K562 (cell line): ENCODE data around the gene HDGFL1. TPM values are rescaled to one million over a fixed set of nuclear protein-coding genes. Genes with fewer than 3 reads are reported as not detected.

Source experiments
- ATAC-seq: fragments of 200-7000 bp; cut with Tn5 transposase; 3 replicates; pipeline ENCODE4 v1.9.1; 2020; ENCODE audit warnings: moderate library complexity
- BruUV-seq: library from RNA; stranded (reverse); fragments of 400-500 nt; replicated peaks from 2 replicates; lab custom pipeline; 2021; lab: Mats Ljungman, UMichigan
- CTCF ChIA-PET: fragments of 300-600 bp; formaldehyde crosslinking; extraction: SDS; loops from one replicate; lab custom pipeline; 2021; ENCODE audit warnings: low intra/inter-chr PET ratio; lab: Yijun Ruan, JAX
- POLR2A ChIA-PET: fragments of 300-600, 350-650 bp; sonication (Branson Sonifier 250); formaldehyde crosslinking; extraction: SDS; loops from one replicate; lab custom pipeline; 2021; ENCODE audit warnings: antibody characterized with exemption, inconsistent platforms; lab: Yijun Ruan, JAX
- DNase-seq, 4 experiments: peaks; one replicate each; pipeline versions ENCODE4 v3.0.0 to v3.0.0-alpha.2; 2011 to 2018; ENCODE audit warnings: low spot score in 3 of 4, mixed read lengths in 3 of 4; ENCODE audit errors: extremely low read depth in 1 of 4
- FAIRE-seq: peaks from 2 replicates; lab custom pipeline; 2011; peaks lifted over from hg19 to GRCh38; lab: Jason Lieb, UNC
- H2AFZ ChIP-seq: 2 replicates; pipeline ENCODE4 v1.6.0; 2011; ENCODE audit warnings: low read depth, low read length, control low read depth, inconsistent platforms
- H3K27ac ChIP-seq: fragments of 200-600 bp; 3 replicates; pipeline ENCODE4 v1.8.0; 2011; ENCODE audit warnings: low read depth, mild to moderate bottlenecking, control low read depth, inconsistent platforms, low read length, moderate library complexity, mixed read lengths; ENCODE audit errors: extremely low read depth
- H3K27me3 ChIP-seq, 2 experiments: fragments of 300-600 bp in 1 of 2; 2 replicates in 1 of 2; 3 replicates in 1 of 2; pipeline versions ENCODE4 v1.6.0 to v1.8.0; 2011; ENCODE audit warnings: inconsistent platforms in 2 of 2, low read length in 2 of 2, mild to moderate bottlenecking in 1 of 2, mixed read lengths in 1 of 2, moderate library complexity in 1 of 2; ENCODE audit not compliant: control insufficient read depth in 2 of 2, insufficient read depth in 2 of 2
- H3K36me3 ChIP-seq: fragments of 300-600 bp; 3 replicates; pipeline ENCODE4 v1.8.0; 2011; ENCODE audit warnings: mild to moderate bottlenecking, low read length, inconsistent platforms; ENCODE audit not compliant: control insufficient read depth, insufficient read depth
- H3K4me1 ChIP-seq, 2 experiments: fragments of 200-600 bp in 1 of 2; replicated peaks in 1 of 2; 2 replicates in 1 of 2; 3 replicates in 1 of 2; pipeline versions ENCODE4 v1.5.1 to v1.8.0; 2011; ENCODE audit warnings: inconsistent platforms in 2 of 2, low read length in 2 of 2, mild to moderate bottlenecking in 1 of 2, mixed read lengths in 1 of 2, moderate library complexity in 1 of 2; ENCODE audit not compliant: control insufficient read depth in 2 of 2, insufficient read depth in 2 of 2
- H3K4me2 ChIP-seq: 2 replicates; pipeline ENCODE4 v1.6.1; 2011; ENCODE audit warnings: low read length, control low read depth, inconsistent platforms, mixed read lengths; ENCODE audit not compliant: insufficient read depth
- H3K4me3 ChIP-seq: fragments of 200-600 bp; sonication (generic), shearing (Covaris generic); 2 replicates; pipeline ENCODE4 v1.5.1; 2016; ENCODE audit warnings: control low read depth, inconsistent platforms
- H3K79me2 ChIP-seq: fragments of 200-600 bp; 3 replicates; pipeline ENCODE4 v1.8.0; 2011; ENCODE audit warnings: low read length, inconsistent platforms; ENCODE audit not compliant: control insufficient read depth, insufficient read depth
- H3K9ac ChIP-seq, 2 experiments: 2 replicates each; pipeline versions ENCODE4 v1.6.0 to v1.6.1; 2011; ENCODE audit warnings: low read depth in 2 of 2, low read length in 2 of 2, control low read depth in 1 of 2, inconsistent platforms in 1 of 2, mild to moderate bottlenecking in 1 of 2, mixed read lengths in 1 of 2; ENCODE audit not compliant: insufficient read depth in 1 of 2
- H3K9me1 ChIP-seq: one replicate; pipeline ENCODE4 v1.6.0; 2011; ENCODE audit warnings: inconsistent platforms, mild to moderate bottlenecking, low read length, moderate library complexity; ENCODE audit not compliant: control insufficient read depth, insufficient read depth
- H3K9me3 ChIP-seq: replicated peaks from 2 replicates; pipeline ENCODE4 v1.5.1; 2011; ENCODE audit warnings: low read depth, low read length, inconsistent platforms; ENCODE audit not compliant: control insufficient read depth, insufficient read depth
- H4K20me1 ChIP-seq: replicated peaks from 2 replicates; pipeline ENCODE4 v1.6.1; 2011; ENCODE audit warnings: low read length, inconsistent platforms, mixed read lengths; ENCODE audit not compliant: control insufficient read depth, insufficient read depth
- ERF ChIP-seq: fragments of 450-650 bp; formaldehyde crosslinking; IDR thresholded peaks from 2 replicates; pipeline ENCODE4 v1.4.0; 2020; ENCODE audit warnings: mild to moderate bottlenecking, mixed read lengths
- ESRRA ChIP-seq: fragments of 450-650 bp; IDR thresholded peaks from 2 replicates; pipeline ENCODE4 v1.6.1; 2014; ENCODE audit warnings: low read depth, mild to moderate bottlenecking, moderate library complexity, borderline replicate concordance
- FOSL1 ChIP-seq: fragments of 200-800 bp; sonication (Bioruptor generic); conservative IDR thresholded peaks from 2 replicates; pipeline ENCODE4 v1.6.1; 2016; ENCODE audit warnings: missing genetic modification characterization, missing compliant biosample characterization
- GABPB1 ChIP-seq: sonication (generic); formaldehyde crosslinking; IDR thresholded peaks from 2 replicates; pipeline ENCODE4 v1.8.0; 2022; ENCODE audit warnings: mild to moderate bottlenecking, missing genetic modification reagents
- KAT2B ChIP-seq: IDR thresholded peaks from one replicate; pipeline ENCODE4 v1.6.1; 2012; ENCODE audit warnings: low read depth, mild to moderate bottlenecking, control low read depth, inconsistent platforms, low read length, moderate library complexity
- MCM2 ChIP-seq: fragments of 450-650 bp; IDR thresholded peaks from 2 replicates; pipeline ENCODE4 v1.6.1; 2017; ENCODE audit warnings: low read depth, mild to moderate bottlenecking
- MEIS2 ChIP-seq: fragments of 450-650 bp; IDR thresholded peaks from 2 replicates; pipeline ENCODE4 v1.6.1; 2014; ENCODE audit warnings: mild to moderate bottlenecking; ENCODE audit not compliant: partially characterized antibody
- NR2F6 ChIP-seq: fragments of 450-650 bp; formaldehyde crosslinking; IDR thresholded peaks from 2 replicates; pipeline ENCODE4 v1.4.0; 2020; ENCODE audit warnings: mild to moderate bottlenecking
- PRMT5 ChIP-seq: sonication (generic); formaldehyde crosslinking; IDR thresholded peaks from 2 replicates; pipeline ENCODE4 v1.5.0; 2020; ENCODE audit warnings: missing genetic modification reagents
- SIN3A ChIP-seq, 2 experiments: fragments of 150-350 bp in 1 of 2; IDR thresholded peaks; 2 replicates each; pipeline ENCODE4 v1.6.1; 2011 to 2016; ENCODE audit warnings: borderline replicate concordance in 2 of 2, low read depth in 2 of 2, low read length in 2 of 2, mild to moderate bottlenecking in 2 of 2, moderate library complexity in 2 of 2; ENCODE audit not compliant: control insufficient read depth in 1 of 2
- SRSF9 ChIP-seq: fragments of 200-400 bp; formaldehyde crosslinking; IDR thresholded peaks from 2 replicates; pipeline ENCODE4 v1.6.1; 2017; ENCODE audit warnings: low read depth, low read length, borderline replicate concordance
- ZNF551 ChIP-seq: fragments of 250-450 bp; sonication (Bioruptor Pico); IDR thresholded peaks from 2 replicates; pipeline ENCODE4 v1.5.0; 2021; ENCODE audit warnings: mild to moderate bottlenecking, moderate library complexity
- ZNF79 ChIP-seq: fragments of 250-450 bp; sonication (Bioruptor Pico); IDR thresholded peaks from 2 replicates; pipeline ENCODE4 v1.4.0; 2020; ENCODE audit warnings: low read depth, mild to moderate bottlenecking, moderate library complexity
- WGBS: fragments of 100-300 bp; shearing (Covaris generic); methylation state at CpG from one replicate; pipeline ENCODE4 v1.1.6; 2016; ENCODE audit warnings: low coverage, mixed read lengths; ENCODE audit not compliant: insufficient coverage; ENCODE audit errors: missing lambda C conversion rate; 5-methylcytosine and 5-hydroxymethylcytosine counted together
- in situ Hi-C: fragments of 300-500 bp; cut with MboI; formaldehyde crosslinking; loops from 4 replicates; pipeline ENCODE4 v1.15.0; 2018; ENCODE audit warnings: inconsistent platforms, mixed read lengths
- intact Hi-C: fragments of 100-400 bp; cut with micrococcal nuclease; formaldehyde crosslinking; loops from 2 replicates; pipeline ENCODE4 v1.14.2; 2022
- polyA plus RNA-seq, 8 experiments: library from polyadenylated mRNA; depleted of rRNA in 4 of 8; stranded (reverse) in 5 of 8; unstranded in 3 of 8; fragments of >200 nt; fragmentation: Nextera tagmentation in 2 of 8; fragmentation: Illumina TruSeq in 1 of 8; extraction: Ambion mirVana in 2 of 8; extraction: Trizol in 1 of 8; gene quantifications; 2 replicates each; pipeline versions ENCODE4 v1.2.1 to v1.2.3, GENCODE V29; 2011 to 2014; ENCODE audit warnings: inconsistent platforms in 1 of 8, missing spikeins in 1 of 8
- total RNA-seq, 7 experiments: library from RNA; depleted of rRNA in 6 of 7; stranded (reverse); fragments of >200 nt in 6 of 7; fragmentation: Illumina TruSeq in 2 of 7; extraction: Trizol in 2 of 7; gene quantifications; 2 replicates each; pipeline versions ENCODE4 v1.2.1 to v1.2.3, GENCODE V29; 2011 to 2021; ENCODE audit warnings: low replicate concordance in 1 of 7

Gene HDGFL1
- total and polyA plus RNA-seq, 9 of the 15 experiments (the other 6 are each of a cell fraction or from before 2014, with no cell fraction given): 0.04 to 0.64 (median 0.28) TPM

DNA sequence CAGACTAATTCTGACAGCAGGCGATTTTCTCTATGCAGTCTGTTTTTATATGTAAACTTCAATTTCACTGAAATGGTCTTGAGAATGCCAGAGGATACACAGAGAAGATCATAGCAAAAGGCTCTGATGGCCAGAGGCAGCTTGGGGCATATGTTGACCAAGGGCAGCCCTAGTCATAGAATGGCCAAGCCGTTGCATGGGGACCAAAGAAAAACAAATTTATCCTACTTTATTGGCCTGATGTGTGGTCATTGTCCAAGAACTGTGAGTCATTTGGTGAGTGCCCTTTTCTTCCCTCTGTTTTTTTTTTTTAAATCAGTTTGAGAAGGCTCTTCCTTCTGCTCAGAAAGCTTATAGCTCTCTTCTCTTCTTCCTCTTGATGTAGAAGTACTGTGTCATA lies 5.8 kb downstream of the HDGFL1 start:
- ChIA-PET CTCF (no interaction called here), POLR2A (no interaction called here)
- Histone ChIP-seq H3K4me3 (no peak overlapping the region), H3K4me2 (no peak overlapping the region), H3K36me3 (no peaks in the 10 kb centered on the region), H3K9me1 (no peaks in the 10 kb centered on the region), H3K9ac (no peak overlapping the region), H3K27ac (no peak overlapping the region), H3K4me1 (no peaks in the 10 kb centered on the region; a peak in 1 of 5 replicates), H4K20me1 (no peaks in the 10 kb centered on the region), H3K79me2 (no peaks in the 10 kb centered on the region), H3K9me3 (no peaks in the 10 kb centered on the region), H2AFZ (no peak overlapping the region), H3K27me3 (no peaks in the 10 kb centered on the region)
- FAIRE-seq: no peak
- in situ Hi-C loops (no loop called here), intact Hi-C loops (no loop called here)
- no TSS peak for BruUV-seq
- TF ChIP-seq FOSL1 (tag): no peak
- no peak for TF ChIP-seq MCM2
- no peak for TF ChIP-seq KAT2B
- TF ChIP-seq ZNF551 (CRISPR knock-in tag): no peak
- no peak for DNase-seq
- ATAC-seq: no peak
- 8% methylated on average over 2 of the region's 2 CpGs for WGBS

DNA sequence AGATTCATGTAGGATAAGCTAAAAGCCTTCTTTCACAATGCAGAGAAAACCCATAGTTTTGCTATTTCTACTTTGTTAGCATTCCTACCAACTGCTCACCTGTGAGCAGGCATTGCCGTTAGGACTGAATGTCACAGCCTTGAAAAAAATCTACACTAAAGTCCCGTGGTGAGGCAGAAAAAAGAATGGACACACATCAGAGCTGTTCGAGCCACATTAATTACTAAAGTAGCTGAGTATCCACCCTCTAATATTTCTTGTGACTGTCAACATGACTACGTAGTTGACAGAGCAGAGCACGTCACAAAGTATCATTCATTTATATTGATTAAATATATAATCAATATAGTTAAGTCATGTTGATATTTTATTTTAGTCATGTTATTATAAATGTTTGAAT lies 10.1 kb downstream of the HDGFL1 start:
- BruUV-seq: no TSS peak
- Histone ChIP-seq H3K27me3 (no peaks in the 10 kb centered on the region), H3K9me1 (no peaks in the 10 kb centered on the region), H3K4me1 (no peaks in the 10 kb centered on the region), H3K36me3 (no peaks in the 10 kb centered on the region), H3K79me2 (no peaks in the 10 kb centered on the region), H3K4me3 (no peak overlapping the region), H4K20me1 (no peaks in the 10 kb centered on the region), H3K9me3 (no peaks in the 10 kb centered on the region), H3K9ac (no peak overlapping the region), H3K4me2 (no peak overlapping the region), H3K27ac (no peak overlapping the region), H2AFZ (no peak overlapping the region)
- WGBS: 3% methylated on average over 5 of the region's 5 CpGs
- no peak for FAIRE-seq
- DNase-seq: no peak
- TF ChIP-seq MEIS2 (no peak), ZNF79 (CRISPR knock-in tag) (no peak), NR2F6 (CRISPR knock-in tag) (no peak), SRSF9 (no peak), PRMT5 (no peak), GABPB1 (no peak), ERF (no peak), ESRRA (no peak), SIN3A (IDR thresholded peaks at IDR 0.05; ENCODE audit: borderline replicate concordance in 2 of 2, control insufficient read depth in 1 of 2, low read depth in 2 of 2, low read length in 2 of 2) (no peak)
- CTCF ChIA-PET: no interaction called here
- POLR2A ChIA-PET: interaction anchor here (0.8 kb wide), 1 partner anchor 21 kb away, joined by 4 read pairs; no protein-coding TSS in a partner anchor
- in situ Hi-C loops (no loop called here), intact Hi-C loops (no loop called here)
- ATAC-seq: no peak
